Measurements from ENCODE around the gene TAOK2.
A peak's percentile ranks its signal among the peaks of the same experiment; 100 is the strongest.

TAOK2 gene

GRCh38 chr16:29993903-29994599 is 20.4 kb downstream of the TAOK2 start:
- H3K4me3 ChIP-seq (ENCODE audit: low read depth, low read length) = no peak overlapping the region
- no peak for TF ChIP-seq CTCF (IDR thresholded peaks at IDR 0.05; ENCODE audit: borderline replicate concordance, insufficient read depth, low read depth, low read length)

GRCh38 chr16:29994600-29995323 is 21.1 kb downstream of the TAOK2 start:
- peak overlapping the region; percentile 67 for H3K4me3 ChIP-seq (ENCODE audit: low read depth, low read length)
- no peak for TF ChIP-seq CTCF (IDR thresholded peaks at IDR 0.05; ENCODE audit: borderline replicate concordance, insufficient read depth, low read depth, low read length)

GRCh38 chr16:29995324-29995910 is 21.7 kb downstream of the TAOK2 start, which contains the start of gene HIRIP3:
Gene HIRIP3 (minus strand): TSS chr16:29995617. CDS start chr16:29995605, 12 bp downstream.
- peak within 1 kb of the TSS; percentile 67 for H3K4me3 ChIP-seq (ENCODE audit: low read depth, low read length)
- TF ChIP-seq CTCF (IDR thresholded peaks at IDR 0.05; ENCODE audit: borderline replicate concordance, insufficient read depth, low read depth, low read length) = no peak

- H3K4me3 ChIP-seq (ENCODE audit: low read depth, low read length) = peak within 1 kb of the TSS; percentile 67
- TF ChIP-seq CTCF (IDR thresholded peaks at IDR 0.05; ENCODE audit: borderline replicate concordance, insufficient read depth, low read depth, low read length) = no peak
Observed at GRCh38 chr16:29995911-29996765, 22.5 kb downstream of the TAOK2 start, which contains the start of gene INO80E. Gene INO80E (plus strand): TSS chr16:29996241. CDS start chr16:29996311, 70 bp downstream.

GRCh38 chr16:29996766-29997250 is 23.1 kb downstream of the TAOK2 start:
- TF ChIP-seq CTCF (IDR thresholded peaks at IDR 0.05; ENCODE audit: borderline replicate concordance, insufficient read depth, low read depth, low read length) = no peak
- peak overlapping the region; percentile 67 for H3K4me3 ChIP-seq (ENCODE audit: low read depth, low read length)

- H3K4me3 ChIP-seq (ENCODE audit: low read depth, low read length) = no peak overlapping the region
- no peak for TF ChIP-seq CTCF (IDR thresholded peaks at IDR 0.05; ENCODE audit: borderline replicate concordance, insufficient read depth, low read depth, low read length)
Observed at GRCh38 chr16:29999605-30000004, 25.9 kb downstream of the TAOK2 start.
